ENCODE measurements around the gene GATA5. TPM values are rescaled to one million over a fixed set of nuclear protein-coding genes. Genes with fewer than 3 reads are reported as not detected.

GATA5 gene
- polyA plus RNA-seq, 5 donors = 25.6 to 46.6 (median 34.3) TPM

DNA sequence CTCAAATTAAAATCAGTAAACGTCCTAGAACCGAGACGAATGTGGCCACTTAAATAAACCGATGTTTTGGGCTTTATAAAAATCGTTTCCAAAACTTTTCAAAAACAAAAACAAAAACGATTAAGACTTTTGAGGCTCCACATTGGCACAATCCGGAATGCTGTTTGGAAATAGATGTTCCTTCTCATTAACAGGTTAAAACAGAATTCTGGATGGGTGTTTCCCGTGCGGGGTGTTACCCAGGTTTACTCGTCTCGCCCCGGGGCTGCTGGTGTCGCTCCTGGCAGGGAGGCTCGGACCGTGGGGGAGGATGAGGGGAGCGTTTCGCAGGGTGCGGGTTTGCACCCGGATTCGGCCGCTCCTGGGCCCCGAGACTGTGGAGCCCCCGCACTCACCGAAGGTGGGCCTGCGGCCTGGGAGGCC lies 1.2 kb downstream of the GATA5 start:
- no peak for DNase-seq

DNA sequence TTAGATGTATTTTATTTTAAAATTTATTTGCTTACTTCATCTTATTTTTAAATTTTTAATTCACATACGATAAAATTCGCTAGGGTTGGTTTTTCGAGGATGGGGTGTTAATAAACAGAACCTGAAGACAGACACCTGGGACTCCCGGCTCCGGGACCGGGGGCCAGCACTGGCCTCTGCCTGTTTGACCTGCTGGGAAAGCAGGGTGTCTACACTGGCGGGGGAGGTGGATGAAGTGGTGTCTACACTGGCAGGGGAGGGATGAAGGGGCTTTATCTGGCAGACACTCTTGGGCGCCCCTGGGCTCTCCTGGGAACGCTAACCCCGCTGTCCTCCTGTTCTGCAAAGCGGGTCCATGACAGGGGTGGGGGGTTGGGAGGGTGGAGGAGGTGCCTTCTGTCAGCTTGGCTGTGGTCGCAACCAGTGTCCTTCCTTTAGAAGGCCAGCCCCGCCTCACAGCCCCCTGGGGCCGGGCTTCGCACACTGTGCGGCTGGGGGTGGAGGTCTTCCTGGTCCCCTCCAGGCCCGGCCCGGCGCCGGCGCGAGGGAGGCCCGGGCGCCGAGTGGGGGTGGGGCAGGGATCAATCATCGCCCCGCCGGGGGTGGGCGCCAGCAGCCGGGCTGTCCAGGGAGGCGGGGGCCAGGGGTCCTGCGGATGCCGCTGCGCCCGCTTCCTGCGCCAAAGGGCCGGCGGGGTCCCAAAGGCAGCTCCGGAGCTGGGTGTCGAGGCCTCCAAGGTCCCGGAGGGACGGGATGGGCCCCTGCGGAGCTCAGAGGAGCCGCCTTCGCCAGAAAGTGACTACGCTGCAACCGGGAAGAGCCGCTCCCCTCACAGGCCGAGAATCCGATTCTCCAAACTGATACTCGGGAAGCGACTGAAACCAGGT lies 1.8 kb downstream of the GATA5 start:
- peak; percentile 66 to 79 for DNase-seq

DNA sequence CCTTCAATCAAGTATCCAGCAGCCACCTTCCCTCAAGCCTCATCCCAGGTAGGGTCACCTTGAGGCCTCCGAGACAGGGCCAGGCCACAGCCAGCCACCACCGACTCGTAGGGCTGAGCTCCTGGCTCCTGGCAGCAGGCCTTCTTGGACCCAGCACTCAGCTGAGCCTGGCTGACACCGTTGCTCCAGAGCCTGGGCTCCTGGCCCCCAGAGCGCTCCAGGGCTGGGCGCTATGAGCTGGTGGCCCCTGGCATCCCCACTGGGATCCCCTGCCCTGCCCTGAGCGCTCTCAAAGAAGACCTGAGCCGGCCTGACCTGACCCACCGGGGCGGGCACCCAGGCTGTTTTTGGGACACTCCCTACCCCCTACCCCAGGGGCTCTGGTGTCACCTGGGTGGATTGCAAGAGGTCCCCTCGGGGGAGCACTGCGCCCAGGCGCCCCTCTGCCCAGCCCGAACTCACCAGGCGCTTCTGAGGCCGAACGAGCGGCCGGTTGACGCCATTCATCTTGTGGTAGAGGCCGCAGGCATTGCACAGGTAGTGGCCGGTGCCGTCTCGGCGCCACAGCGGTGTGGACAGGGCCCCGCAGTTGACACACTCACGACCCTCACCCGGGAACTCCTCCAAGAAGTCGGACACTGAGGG lies 2.7 kb downstream of the GATA5 start:
- no peak for DNase-seq

- DNase-seq = no peak
Measured at GRCh38 chr20:62472138-62472940, 3.5 kb downstream of the GATA5 start.

GRCh38 chr20:62470459-62470858 lies 5.3 kb downstream of the GATA5 start:
- DNase-seq = no peak

DNA sequence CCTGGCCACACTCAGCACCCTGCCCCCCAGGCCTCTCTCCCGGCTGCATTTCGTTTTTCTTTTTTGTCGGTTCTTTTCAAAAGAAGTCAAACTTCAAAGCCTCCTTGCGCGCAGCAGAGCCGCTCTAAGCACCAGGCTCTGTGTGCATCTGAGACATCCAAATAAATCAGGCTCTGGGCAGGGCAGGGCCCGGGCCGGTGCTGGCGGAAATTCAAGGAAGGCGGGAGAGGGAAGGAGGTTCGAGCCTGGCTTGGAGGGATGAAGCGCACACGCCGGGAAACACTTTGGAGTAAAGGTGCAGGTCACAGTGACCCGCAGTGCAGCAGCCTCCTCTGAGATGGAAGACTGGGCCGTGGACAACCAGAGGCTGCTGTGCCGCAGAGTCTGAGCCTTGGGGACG lies 5.8 kb downstream of the GATA5 start:
- DNase-seq = no peak

DNA sequence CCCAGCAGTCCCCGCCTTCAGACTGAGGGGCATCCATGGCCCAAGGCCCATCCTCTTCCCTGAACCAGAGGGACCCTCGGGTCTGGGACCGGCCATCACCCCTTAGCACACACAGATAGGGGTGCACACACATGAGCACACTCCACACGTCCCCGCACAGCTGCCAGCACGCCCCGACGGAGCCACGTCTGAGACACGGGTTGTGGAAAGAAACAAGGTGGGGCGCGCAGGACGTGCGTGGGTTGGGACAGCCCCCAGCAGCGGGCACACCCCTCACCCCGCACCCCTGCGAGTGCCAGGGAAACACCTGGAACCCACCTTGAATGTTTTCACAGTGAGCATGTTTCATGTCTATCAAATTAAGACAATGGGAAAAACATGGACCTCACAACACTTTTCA lies 6.4 kb downstream of the GATA5 start:
- DNase-seq = no peak

- no peak for DNase-seq
Measured at GRCh38 chr20:62466806-62467537, 8.8 kb downstream of the GATA5 start.

DNA sequence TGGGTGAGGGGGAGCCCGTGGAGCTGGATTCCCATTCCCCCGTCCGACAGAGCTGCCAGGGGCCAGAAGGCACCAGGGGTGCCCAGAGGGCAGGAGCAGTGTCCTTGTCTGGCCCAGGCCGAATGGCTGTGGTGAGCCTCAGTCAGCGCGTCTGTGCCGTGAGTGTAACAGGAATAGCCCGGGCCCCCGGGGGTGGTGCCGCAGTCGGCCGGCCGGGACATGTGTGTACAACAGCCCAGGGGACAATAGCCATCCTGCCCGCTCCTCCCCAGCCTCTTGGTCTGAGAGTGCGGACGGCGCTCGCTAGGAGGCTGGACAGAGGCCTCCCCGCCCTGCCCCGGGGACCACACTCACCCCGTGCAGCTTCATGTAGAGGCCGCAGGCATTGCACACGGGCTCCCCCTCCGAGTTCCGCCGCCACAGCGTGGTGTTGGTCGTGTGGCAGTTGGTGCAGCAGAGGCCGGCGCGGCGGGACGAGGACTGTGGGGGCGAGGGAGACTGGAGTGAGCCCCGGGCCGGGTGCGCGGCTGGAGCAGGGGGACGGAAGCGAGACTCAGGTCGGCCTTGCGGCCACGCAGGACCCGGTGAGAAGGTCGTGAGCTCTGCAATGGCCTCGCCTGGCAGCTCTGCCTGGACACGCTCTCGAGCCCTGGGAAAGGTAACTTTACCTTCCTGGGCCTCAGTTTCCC lies 9.6 kb downstream of the GATA5 start:
- DNase-seq = no peak

GRCh38 chr20:62464990-62465389 lies 10.8 kb downstream of the GATA5 start:
- DNase-seq = no peak

GRCh38 chr20:62464425-62464770 lies 11.4 kb downstream of the GATA5 start:
- DNase-seq = no peak

DNA sequence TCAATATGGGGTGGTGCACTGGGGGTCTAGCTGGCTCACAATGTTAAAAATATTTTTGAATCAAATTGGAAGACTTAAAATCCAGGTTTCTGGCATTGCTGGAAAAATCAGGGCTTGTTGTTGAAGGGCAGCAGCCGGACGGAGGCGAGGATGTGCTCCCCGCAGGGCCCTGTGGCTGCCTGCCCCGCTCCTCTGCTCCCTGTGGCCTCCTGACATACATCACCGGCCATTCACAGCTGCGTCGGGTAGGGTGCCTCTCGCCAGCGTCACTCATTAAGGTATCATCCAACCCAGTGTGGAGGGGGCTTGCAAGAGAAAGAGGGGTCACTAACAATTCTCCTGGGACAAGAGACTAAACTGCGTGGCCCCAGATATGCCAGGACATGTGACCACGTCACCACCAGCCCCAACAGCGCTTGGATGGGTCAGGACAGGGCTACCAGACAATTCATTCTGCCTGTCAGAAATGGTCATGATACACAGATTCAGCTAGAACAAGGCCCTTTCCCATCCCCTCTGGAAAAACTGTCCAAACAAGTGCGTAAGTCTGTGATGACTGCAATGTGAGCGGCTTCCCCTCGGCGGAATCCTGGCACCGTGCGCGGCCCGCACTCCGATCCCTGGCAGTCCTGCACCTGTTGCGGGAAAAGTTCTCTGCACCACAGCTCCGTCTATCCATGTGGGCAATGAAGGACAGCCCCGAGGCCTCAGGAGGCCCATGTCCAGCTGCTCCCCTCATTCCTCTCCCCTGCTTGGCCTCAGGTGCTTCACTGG lies 12.0 kb downstream of the GATA5 start:
- DNase-seq = no peak

DNA sequence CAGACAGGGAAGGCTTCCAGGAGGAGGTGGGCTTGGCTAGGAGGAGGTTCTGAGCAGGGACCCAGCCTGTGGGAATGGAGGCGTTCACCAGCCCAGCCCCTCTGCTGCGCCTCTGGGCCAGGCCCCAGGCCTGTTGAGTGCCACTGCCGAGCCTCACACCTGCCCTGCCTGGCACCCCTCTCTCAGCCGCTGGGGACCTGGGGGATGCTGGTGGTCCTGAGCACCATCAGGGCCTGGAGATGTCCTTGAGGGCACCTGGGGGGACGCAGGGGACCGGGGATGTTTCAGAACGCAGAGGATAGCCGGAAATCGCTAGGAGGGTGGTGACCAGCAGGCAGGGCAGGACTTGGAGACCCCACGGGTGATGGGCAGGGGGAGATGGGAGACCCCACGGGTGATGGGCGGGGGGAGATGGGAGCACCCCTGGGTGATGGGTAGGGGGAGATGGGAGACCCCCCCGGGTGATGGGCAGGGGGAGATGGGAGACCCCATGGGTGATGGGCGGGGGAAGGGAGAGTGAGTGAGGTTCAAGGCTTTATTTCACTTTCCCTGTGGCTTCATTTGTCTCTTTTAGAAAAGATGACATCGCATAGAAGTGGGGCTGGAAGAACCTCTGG lies 12.7 kb downstream of the GATA5 start:
- no peak for DNase-seq

- DNase-seq = no peak
Measured at GRCh38 chr20:62461834-62462233, 14.0 kb downstream of the GATA5 start.

DNA sequence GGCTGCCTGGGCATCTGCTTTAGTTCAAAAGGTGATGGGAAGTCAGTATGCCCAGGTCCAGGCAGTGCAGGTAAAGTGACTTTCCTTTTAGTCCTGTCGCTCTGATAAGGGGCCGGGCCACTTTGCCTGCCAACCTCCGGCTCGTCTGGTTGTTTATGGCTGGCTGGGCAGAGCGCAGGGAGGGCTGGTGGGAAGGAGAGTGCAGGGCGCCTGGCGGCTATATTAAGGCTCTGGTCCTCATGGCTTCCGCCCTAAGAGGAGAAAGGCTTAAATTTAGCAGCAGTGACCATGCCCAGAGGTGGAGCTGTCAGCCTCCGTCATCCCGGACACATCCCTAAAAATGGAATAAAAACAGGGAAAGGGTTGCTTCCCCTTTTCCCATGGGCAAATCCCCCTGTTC lies 14.6 kb downstream of the GATA5 start:
- DNase-seq = no peak

- DNase-seq = no peak
Measured at GRCh38 chr20:62460678-62461077, 15.1 kb downstream of the GATA5 start.

DNA sequence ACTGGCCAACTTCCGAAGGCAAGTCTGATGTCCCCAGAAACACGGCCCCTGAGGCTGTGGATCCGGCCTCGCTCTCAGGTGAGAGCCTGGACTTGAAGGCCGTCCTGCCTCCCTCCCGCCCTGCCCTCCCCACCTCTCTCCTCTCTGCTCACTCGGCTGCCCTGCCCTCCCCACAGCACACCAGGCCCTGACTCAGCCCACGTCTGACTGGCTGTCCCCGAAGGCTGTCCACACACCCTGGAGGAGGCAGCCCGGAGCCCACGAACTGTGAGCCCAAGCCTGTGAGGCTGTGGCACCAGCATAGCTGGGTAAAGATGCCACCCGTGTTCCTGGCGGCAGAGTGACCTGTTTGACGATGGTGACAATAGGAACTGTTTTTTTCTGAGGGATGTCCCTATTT lies 16.3 kb downstream of the GATA5 start:
- no peak for DNase-seq

DNA sequence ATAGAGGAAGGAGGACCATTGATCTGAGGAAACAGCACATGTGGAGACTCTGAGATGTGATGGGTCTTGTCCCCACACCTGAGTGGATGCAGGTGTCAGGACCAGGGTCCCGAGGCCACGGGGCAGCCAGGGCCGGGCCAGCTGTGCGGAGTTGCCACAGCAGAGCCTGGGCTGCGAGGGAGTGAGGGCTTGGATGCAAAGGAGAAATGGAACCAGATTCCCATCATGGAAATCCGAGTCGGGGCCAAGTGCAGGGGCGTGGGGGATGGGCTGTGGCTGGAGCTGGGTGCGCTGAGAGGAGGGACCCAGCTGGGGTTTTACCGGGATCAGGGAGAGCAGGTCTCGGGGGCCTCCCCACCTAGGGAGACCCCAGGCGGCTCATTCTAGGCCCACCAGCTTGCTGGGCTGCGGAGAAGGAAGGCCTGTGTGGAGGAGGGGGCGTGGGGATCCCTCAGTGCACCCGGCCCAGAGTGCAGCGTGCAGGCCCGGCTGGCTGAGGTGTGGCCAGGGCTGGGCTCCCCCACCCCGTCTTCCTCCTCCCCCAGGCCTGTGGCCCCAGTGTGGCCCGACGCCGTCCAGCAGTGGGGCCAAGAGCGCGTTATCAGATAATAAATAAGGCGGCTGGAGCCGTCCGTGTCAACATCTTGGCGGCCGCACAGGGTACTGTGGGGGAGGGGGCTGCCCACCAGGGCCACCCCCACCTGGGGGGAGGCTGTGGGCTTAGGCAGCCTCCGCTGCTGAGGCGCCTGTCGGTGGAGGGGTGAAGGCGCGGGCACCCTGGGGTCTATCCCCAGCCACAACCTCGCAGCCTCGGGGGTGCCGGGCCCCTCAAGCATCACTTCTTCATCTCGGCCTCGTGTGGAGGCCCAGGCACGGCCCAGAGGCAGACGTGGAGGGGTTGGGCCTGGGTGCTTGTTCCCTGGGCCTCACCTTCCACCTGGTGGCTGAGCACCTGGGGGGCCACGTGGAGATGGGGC lies 17.2 kb downstream of the GATA5 start:
- DNase-seq = peak; percentile 76 to 79

GRCh38 chr20:62457831-62458230 lies 18.0 kb downstream of the GATA5 start:
- no peak for DNase-seq

All from right lung (tissue), 5 donors.